ENCODE data around the gene SCRT2. TPM values are rescaled to one million over a fixed set of nuclear protein-coding genes. Genes with fewer than 3 reads are reported as not detected.

SCRT2 gene
- total and polyA plus RNA-seq, 9 of the 15 experiments (the other 6 are each of a cell fraction or from before 2014, with no cell fraction given), result 0.04 to 0.75 (median 0.13) TPM; not detected in 2

DNA sequence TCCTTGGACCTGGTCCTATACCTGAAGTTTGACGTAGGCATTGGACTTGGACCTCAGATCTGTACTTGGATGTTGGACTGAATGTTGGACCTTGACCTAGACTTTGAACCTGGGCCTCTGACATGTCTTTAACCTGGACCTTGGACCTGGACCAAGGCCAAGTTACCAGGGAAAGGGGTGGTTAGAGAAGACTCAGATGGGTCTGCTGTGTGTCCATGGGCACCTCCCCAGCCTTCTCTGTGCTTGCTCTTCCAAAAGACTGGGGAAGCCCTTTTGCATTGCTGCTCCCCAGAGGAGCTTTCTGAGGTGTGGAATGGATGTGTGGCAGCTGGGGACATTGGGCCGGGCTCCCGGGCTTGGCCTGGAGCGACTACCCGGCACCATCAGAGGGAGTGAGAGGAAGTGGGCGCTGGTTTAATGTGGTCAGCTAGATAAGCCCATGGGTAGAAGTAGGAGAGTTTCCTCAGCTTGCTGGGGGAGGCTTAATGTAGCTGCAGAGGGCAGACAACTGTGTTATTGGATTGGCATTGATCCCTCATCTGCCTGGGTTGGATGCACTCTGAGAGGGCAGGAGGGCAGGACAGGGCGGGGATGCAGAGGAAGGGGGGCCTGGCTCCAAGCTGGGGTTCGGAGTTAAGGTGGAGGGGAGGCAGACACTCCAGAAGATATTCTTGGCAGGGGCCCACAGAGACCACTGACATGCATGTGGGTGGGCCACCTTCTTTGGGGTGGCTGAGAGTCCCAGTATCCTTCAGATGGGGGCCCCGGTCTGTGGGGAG is 4.2 kb downstream of the SCRT2 start (continued):
- TF ChIP-seq, protein P1, sequence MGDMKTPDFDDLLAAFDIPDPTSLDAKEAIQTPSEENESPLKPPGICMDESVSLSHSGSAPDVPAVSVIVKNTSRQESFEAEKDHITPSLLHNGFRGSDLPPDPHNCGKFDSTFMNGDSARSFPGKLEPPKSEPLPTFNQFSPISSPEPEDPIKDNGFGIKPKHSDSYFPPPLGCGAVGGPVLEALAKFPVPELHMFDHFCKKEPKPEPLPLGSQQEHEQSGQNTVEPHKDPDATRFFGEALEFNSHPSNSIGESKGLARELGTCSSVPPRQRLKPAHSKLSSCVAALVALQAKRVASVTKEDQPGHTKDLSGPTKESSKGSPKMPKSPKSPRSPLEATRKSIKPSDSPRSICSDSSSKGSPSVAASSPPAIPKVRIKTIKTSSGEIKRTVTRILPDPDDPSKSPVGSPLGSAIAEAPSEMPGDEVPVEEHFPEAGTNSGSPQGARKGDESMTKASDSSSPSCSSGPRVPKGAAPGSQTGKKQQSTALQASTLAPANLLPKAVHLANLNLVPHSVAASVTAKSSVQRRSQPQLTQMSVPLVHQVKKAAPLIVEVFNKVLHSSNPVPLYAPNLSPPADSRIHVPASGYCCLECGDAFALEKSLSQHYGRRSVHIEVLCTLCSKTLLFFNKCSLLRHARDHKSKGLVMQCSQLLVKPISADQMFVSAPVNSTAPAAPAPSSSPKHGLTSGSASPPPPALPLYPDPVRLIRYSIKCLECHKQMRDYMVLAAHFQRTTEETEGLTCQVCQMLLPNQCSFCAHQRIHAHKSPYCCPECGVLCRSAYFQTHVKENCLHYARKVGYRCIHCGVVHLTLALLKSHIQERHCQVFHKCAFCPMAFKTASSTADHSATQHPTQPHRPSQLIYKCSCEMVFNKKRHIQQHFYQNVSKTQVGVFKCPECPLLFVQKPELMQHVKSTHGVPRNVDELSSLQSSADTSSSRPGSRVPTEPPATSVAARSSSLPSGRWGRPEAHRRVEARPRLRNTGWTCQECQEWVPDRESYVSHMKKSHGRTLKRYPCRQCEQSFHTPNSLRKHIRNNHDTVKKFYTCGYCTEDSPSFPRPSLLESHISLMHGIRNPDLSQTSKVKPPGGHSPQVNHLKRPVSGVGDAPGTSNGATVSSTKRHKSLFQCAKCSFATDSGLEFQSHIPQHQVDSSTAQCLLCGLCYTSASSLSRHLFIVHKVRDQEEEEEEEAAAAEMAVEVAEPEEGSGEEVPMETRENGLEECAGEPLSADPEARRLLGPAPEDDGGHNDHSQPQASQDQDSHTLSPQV (IDR thresholded peaks at IDR 0.05), result peak; percentile 79
- TF ChIP-seq NCOR1 (IDR thresholded peaks at IDR 0.05), result peak; percentile 86
- no peak for TF ChIP-seq JUNB (CRISPR knock-in tag; conservative IDR thresholded peaks at IDR 0.05)
- TF ChIP-seq PCBP1 (IDR thresholded peaks at IDR 0.05; ENCODE audit: low read depth, low read length, poor library complexity, severe bottlenecking), result no peak
- TF ChIP-seq C11orf30 (IDR thresholded peaks at IDR 0.05; ENCODE audit: low read depth), result no peak
- TF ChIP-seq KAT7 (CRISPR knock-in tag; IDR thresholded peaks at IDR 0.05; ENCODE audit: borderline replicate concordance), result no peak
- no peak for TF ChIP-seq HDAC6 (IDR thresholded peaks at IDR 0.05; ENCODE audit: low read depth, low read length)
- TF ChIP-seq PML (IDR thresholded peaks at IDR 0.05; ENCODE audit: low read length), result peak; percentile 65
- no peak for TF ChIP-seq ZNF347 (CRISPR knock-in tag; IDR thresholded peaks at IDR 0.05; ENCODE audit: low read depth)
- TF ChIP-seq, protein P2, sequence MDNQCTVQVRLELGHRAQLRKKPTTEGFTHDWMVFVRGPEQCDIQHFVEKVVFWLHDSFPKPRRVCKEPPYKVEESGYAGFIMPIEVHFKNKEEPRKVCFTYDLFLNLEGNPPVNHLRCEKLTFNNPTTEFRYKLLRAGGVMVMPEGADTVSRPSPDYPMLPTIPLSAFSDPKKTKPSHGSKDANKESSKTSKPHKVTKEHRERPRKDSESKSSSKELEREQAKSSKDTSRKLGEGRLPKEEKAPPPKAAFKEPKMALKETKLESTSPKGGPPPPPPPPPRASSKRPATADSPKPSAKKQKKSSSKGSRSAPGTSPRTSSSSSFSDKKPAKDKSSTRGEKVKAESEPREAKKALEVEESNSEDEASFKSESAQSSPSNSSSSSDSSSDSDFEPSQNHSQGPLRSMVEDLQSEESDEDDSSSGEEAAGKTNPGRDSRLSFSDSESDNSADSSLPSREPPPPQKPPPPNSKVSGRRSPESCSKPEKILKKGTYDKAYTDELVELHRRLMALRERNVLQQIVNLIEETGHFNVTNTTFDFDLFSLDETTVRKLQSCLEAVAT (IDR thresholded peaks at IDR 0.05), result peak in 1 of 2 experiments; percentile 64; a peak in 2 of 4 replicates
- no peak for TF ChIP-seq ZFP30 (CRISPR knock-in tag; IDR thresholded peaks at IDR 0.05; ENCODE audit: borderline replicate concordance)
- TF ChIP-seq ZNF280A (IDR thresholded peaks at IDR 0.05; ENCODE audit: low read depth, partially characterized antibody), result no peak
- no peak for TF ChIP-seq ZNF253 (CRISPR knock-in tag; conservative IDR thresholded peaks at IDR 0.05)
- TF ChIP-seq, protein P3, sequence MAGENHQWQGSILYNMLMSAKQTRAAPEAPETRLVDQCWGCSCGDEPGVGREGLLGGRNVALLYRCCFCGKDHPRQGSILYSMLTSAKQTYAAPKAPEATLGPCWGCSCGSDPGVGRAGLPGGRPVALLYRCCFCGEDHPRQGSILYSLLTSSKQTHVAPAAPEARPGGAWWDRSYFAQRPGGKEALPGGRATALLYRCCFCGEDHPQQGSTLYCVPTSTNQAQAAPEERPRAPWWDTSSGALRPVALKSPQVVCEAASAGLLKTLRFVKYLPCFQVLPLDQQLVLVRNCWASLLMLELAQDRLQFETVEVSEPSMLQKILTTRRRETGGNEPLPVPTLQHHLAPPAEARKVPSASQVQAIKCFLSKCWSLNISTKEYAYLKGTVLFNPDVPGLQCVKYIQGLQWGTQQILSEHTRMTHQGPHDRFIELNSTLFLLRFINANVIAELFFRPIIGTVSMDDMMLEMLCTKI (IDR thresholded peaks at IDR 0.05; ENCODE audit: partially characterized antibody), result no peak
- TF ChIP-seq ELF1 (tag; IDR thresholded peaks at IDR 0.05), result no peak
- peak; percentile 88 for TF ChIP-seq VEZF1 (CRISPR knock-in tag; IDR thresholded peaks at IDR 0.05)
- no peak for TF ChIP-seq TFAM (CRISPR knock-in tag; conservative IDR thresholded peaks at IDR 0.05)

Measured in K562 (cell line).